Mesenchymal stem cell (in vitro differentiated cells and primary cell): ENCODE data around the gene BLID.

Experiments
- DNase-seq: peaks from one replicate; pipeline ENCODE4 v3.0.0-alpha.2; 2013
- H2AFZ ChIP-seq: one replicate; pipeline ENCODE4 v1.6.1; 2013; ENCODE audit warnings: low read depth, mild to moderate bottlenecking, control low read depth, inconsistent platforms, low read length, moderate library complexity
- H2AK5ac ChIP-seq: 2 replicates; pipeline ENCODE4 v1.6.1; 2013; ENCODE audit warnings: low read length, moderate library complexity, mild to moderate bottlenecking, inconsistent platforms; ENCODE audit not compliant: severe bottlenecking
- H2BK120ac ChIP-seq: one replicate; pipeline ENCODE4 v1.6.1; 2013; ENCODE audit warnings: low read depth, mild to moderate bottlenecking, inconsistent platforms, low read length, moderate library complexity
- H2BK12ac ChIP-seq, 2 experiments: one replicate each; pipeline ENCODE4 v1.6.1; 2013; ENCODE audit warnings: inconsistent platforms in 2 of 2, low read length in 2 of 2, mild to moderate bottlenecking in 2 of 2, moderate library complexity in 2 of 2, control low read depth in 1 of 2
- H2BK15ac ChIP-seq: one replicate; pipeline ENCODE4 v1.6.1; 2013; ENCODE audit warnings: mild to moderate bottlenecking, low read depth, inconsistent platforms; ENCODE audit not compliant: poor library complexity, severe bottlenecking
- H2BK5ac ChIP-seq: 2 replicates; pipeline ENCODE4 v1.6.1; 2013; ENCODE audit warnings: low read depth, mild to moderate bottlenecking, low read length, control low read depth, inconsistent platforms; ENCODE audit not compliant: poor library complexity, severe bottlenecking
- H3K14ac ChIP-seq, 2 experiments: one replicate each; pipeline ENCODE4 v1.6.1; 2013; ENCODE audit warnings: inconsistent platforms in 2 of 2, low read length in 2 of 2, control low read depth in 1 of 2, mild to moderate bottlenecking in 1 of 2, moderate library complexity in 1 of 2
- H3K18ac ChIP-seq, 2 experiments: one replicate each; pipeline ENCODE4 v1.6.1; 2013; ENCODE audit warnings: inconsistent platforms in 2 of 2, low read length in 2 of 2, control low read depth in 1 of 2, low read depth in 1 of 2, mild to moderate bottlenecking in 1 of 2
- H3K23ac ChIP-seq, 2 experiments: one replicate each; pipeline ENCODE4 v1.6.1; 2013; ENCODE audit warnings: inconsistent platforms in 2 of 2, low read length in 2 of 2, mild to moderate bottlenecking in 2 of 2, moderate library complexity in 2 of 2, control low read depth in 1 of 2
- H3K27ac ChIP-seq: 2 replicates; pipeline ENCODE4 v1.5.1; 2013; ENCODE audit warnings: mild to moderate bottlenecking, moderate library complexity, low read length, control low read depth, inconsistent platforms; ENCODE audit not compliant: poor library complexity, severe bottlenecking
- H3K27me3 ChIP-seq, 2 experiments: 2 replicates each; pipeline versions ENCODE4 v1.6.1 to v1.7.0; 2013; ENCODE audit warnings: low read length in 2 of 2, mild to moderate bottlenecking in 2 of 2, moderate library complexity in 2 of 2, control low read depth in 1 of 2, inconsistent platforms in 1 of 2; ENCODE audit not compliant: control insufficient read depth in 1 of 2, insufficient read depth in 1 of 2
- H3K36me3 ChIP-seq, 2 experiments: 2 replicates each; pipeline versions ENCODE4 v1.6.1 to v1.7.0; 2013; ENCODE audit warnings: low read length in 2 of 2, control low read depth in 1 of 2, inconsistent platforms in 1 of 2, low read depth in 1 of 2, mild to moderate bottlenecking in 1 of 2; ENCODE audit not compliant: insufficient read depth in 2 of 2, control insufficient read depth in 1 of 2
- H3K4ac ChIP-seq, 2 experiments: one replicate each; pipeline ENCODE4 v1.6.1; 2013; ENCODE audit warnings: inconsistent platforms in 2 of 2, low read length in 2 of 2, mild to moderate bottlenecking in 2 of 2, moderate library complexity in 2 of 2, control low read depth in 1 of 2, low read depth in 1 of 2
- H3K4me1 ChIP-seq: 2 replicates; pipeline ENCODE4 v1.6.1; 2013; ENCODE audit warnings: low read depth, low read length, control low read depth; ENCODE audit not compliant: control insufficient read depth, insufficient read depth
- H3K4me2 ChIP-seq: 2 replicates; pipeline ENCODE4 v1.6.1; 2013; ENCODE audit warnings: low read length, mild to moderate bottlenecking, inconsistent platforms; ENCODE audit not compliant: poor library complexity, severe bottlenecking
- H3K4me3 ChIP-seq, 2 experiments: 2 replicates each; pipeline versions ENCODE4 v1.5.1 to v1.7.0; 2013; ENCODE audit warnings: low read length in 2 of 2, mild to moderate bottlenecking in 2 of 2, control low read depth in 1 of 2, low read depth in 1 of 2; ENCODE audit not compliant: insufficient read depth in 1 of 2
- H3K79me1 ChIP-seq: replicated peaks from 2 replicates; pipeline ENCODE4 v1.6.1; 2013; ENCODE audit warnings: mild to moderate bottlenecking, control low read depth, low read length, inconsistent platforms; ENCODE audit not compliant: poor library complexity, severe bottlenecking
- H3K9ac ChIP-seq: 2 replicates; pipeline ENCODE4 v1.7.0; 2013; ENCODE audit warnings: mild to moderate bottlenecking, low read length, moderate library complexity
- H3K9me3 ChIP-seq: 2 replicates; pipeline ENCODE4 v1.7.0; 2013; ENCODE audit warnings: mild to moderate bottlenecking, low read length; ENCODE audit not compliant: control insufficient read depth
- H4K8ac ChIP-seq: one replicate; pipeline ENCODE4 v1.6.1; 2013; ENCODE audit warnings: inconsistent platforms, mild to moderate bottlenecking, low read length, moderate library complexity
- H4K91ac ChIP-seq: one replicate; pipeline ENCODE4 v1.6.1; 2013; ENCODE audit warnings: mild to moderate bottlenecking, low read length, inconsistent platforms
- WGBS: methylation state at CpG from one replicate; pipeline ENCODE4 v1.1.7; 2013; ENCODE audit warnings: mixed read lengths; 5-methylcytosine and 5-hydroxymethylcytosine counted together

BLID gene

DNA sequence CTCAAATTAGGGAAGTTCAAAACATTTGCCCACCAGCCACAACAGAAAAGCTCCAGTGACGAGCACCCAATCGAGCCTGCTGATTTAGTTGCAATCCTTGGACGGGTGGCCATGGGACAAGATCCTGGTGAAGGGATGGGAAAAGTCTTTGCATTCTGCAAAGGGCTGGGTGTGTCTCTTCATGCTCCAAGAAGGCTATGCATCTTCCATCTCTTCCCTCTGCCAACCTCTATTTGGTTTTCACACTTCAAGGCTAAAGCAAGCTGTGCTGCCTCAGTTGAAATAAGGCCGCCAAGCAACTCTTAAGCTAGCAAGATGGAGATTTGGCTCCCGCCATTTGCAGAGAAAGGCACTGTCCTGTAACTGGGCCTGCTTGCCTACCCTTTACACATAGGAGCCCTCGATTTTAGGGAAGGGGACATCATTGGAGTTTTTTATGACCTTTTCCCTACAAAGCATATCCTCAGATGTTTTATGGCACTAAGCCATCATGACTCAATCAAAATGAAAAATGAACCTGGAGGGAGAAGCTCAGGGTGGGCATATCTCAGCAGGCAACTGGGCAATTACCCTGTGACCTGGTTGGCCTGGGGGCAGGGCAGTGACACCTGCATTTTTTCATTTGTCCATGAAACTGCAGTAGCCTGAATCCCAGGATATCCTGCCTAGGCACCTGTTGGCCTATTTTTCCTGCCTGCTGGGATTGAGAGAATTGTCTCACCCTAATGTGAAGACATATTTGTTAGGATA, 45.0 kb upstream of the BLID start:
- Histone ChIP-seq H3K4me3 (no peak overlapping the region), H2BK120ac (no peak overlapping the region), H3K18ac (peak overlapping the region in 1 of 2 experiments; percentile 33), H3K4ac (no peak overlapping the region), H3K9me3 (no peaks in the 10 kb centered on the region), H3K79me1 (no peaks in the 10 kb centered on the region), H3K23ac (no peak overlapping the region), H3K9ac (peak overlapping the region; percentile 20), H3K27me3 (no peaks in the 10 kb centered on the region), H4K8ac (no peak overlapping the region), H3K14ac (no peak overlapping the region), H2AK5ac (peak overlapping the region; percentile 79), H3K4me2 (no peak overlapping the region), H3K36me3 (peaks cover 4 to 35% of the 10 kb centered on the region in 2 experiments), H4K91ac (no peak overlapping the region), H2AFZ (no peak overlapping the region), H3K27ac (peak overlapping the region; percentile 15), H2BK5ac (no peak overlapping the region), H2BK15ac (no peak overlapping the region), H3K4me1 (peaks cover 10% of the 10 kb centered on the region), H2BK12ac (peak overlapping the region in 1 of 2 experiments; percentile 47)
- WGBS, result 90% methylated on average over 4 of the region's 6 CpGs
- no peak for DNase-seq

DNA sequence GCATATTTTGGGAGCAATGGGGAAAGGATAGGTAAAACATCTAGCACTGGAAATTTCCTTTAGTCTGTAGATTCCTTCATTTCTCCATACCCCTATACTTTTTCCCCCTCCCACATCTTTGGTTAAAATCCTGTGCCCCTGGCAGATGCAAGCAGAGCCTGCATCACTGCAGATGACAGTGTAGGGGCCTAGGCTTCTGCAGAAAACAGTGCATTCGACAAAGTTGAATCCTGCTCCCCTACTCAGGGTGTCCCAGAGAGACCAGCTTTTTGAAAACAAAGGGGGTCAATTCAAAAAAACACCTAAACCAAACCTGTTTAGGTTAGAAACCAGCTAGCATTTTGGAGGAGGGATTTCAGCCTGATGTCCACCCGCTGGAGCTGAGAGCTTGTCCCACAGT, 43.8 kb upstream of the BLID start:
- no peaks in the 10 kb centered on the region for H3K27me3 ChIP-seq
- H2AK5ac ChIP-seq, result peak overlapping the region; percentile 38
- no peak overlapping the region for H2AFZ ChIP-seq
- H2BK5ac ChIP-seq, result no peak overlapping the region
- H3K18ac ChIP-seq, result peak overlapping the region in 1 of 2 experiments; percentile 81
- no peak overlapping the region for H2BK15ac ChIP-seq
- peak overlapping the region in 1 of 2 experiments; percentile 68 for H3K4me3 ChIP-seq
- H4K91ac ChIP-seq, result no peak overlapping the region
- DNase-seq, result no peak
- H4K8ac ChIP-seq, result no peak overlapping the region
- H3K9me3 ChIP-seq, result no peaks in the 10 kb centered on the region
- no peaks in the 10 kb centered on the region for H3K79me1 ChIP-seq
- H2BK12ac ChIP-seq, result no peak overlapping the region
- H3K4ac ChIP-seq, result peak overlapping the region in 1 of 2 experiments; percentile 17
- no peak overlapping the region for H3K14ac ChIP-seq
- peak overlapping the region; percentile 94 for H3K9ac ChIP-seq
- H2BK120ac ChIP-seq, result no peak overlapping the region
- H3K27ac ChIP-seq, result peak overlapping the region; percentile 0
- WGBS, result 100% methylated on average over 1 of the region's 2 CpGs
- H3K4me2 ChIP-seq, result no peak overlapping the region
- H3K4me1 ChIP-seq, result peaks cover 10% of the 10 kb centered on the region
- no peak overlapping the region for H3K23ac ChIP-seq
- H3K36me3 ChIP-seq, result peaks cover 4 to 28% of the 10 kb centered on the region in 2 experiments

GRCh38 chr11:122159173-122159721, 43.2 kb upstream of the BLID start:
- Histone ChIP-seq H3K4ac (peak overlapping the region in 1 of 2 experiments; percentile 36), H4K8ac (peak overlapping the region; percentile 62)
- WGBS, result 85% methylated on average over 10 of the region's 12 CpGs

DNA sequence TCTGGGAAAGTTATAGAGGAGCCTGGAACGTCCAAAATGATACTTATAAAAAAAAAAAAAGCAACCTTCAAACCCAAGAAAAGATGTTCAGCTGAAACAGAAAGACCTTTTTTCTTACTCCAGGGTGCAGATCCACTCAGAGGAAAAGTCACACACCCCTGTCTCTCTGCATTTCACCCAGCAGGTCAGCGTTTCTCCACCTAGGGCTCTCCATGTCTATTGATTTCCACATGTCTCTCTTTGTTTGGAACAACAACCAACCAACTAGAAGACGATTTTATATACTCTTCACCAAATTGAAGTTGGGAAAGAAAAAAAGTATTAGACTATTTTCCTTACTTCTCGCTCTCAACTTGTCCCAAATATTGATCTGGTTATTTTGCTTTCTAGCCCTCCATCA, 42.2 kb upstream of the BLID start:
- H3K4me1 ChIP-seq, result peaks cover 10% of the 10 kb centered on the region
- no peak overlapping the region for H2AK5ac ChIP-seq
- no peak overlapping the region for H2BK5ac ChIP-seq
- H2BK120ac ChIP-seq, result no peak overlapping the region
- no peak overlapping the region for H4K91ac ChIP-seq
- H3K36me3 ChIP-seq, result peaks cover 4 to 31% of the 10 kb centered on the region in 2 experiments
- no peaks in the 10 kb centered on the region for H3K9me3 ChIP-seq
- no peaks in the 10 kb centered on the region for H3K79me1 ChIP-seq
- H3K18ac ChIP-seq, result peak overlapping the region in 1 of 2 experiments; percentile 37
- DNase-seq, result no peak
- H3K27ac ChIP-seq, result peak overlapping the region; percentile 61
- no peak overlapping the region for H2BK15ac ChIP-seq
- peak overlapping the region in 1 of 2 experiments; percentile 86 for H2BK12ac ChIP-seq
- no peaks in the 10 kb centered on the region for H3K27me3 ChIP-seq
- 78% methylated on average over 4 of the region's 4 CpGs for WGBS
- peak overlapping the region in 1 of 2 experiments; percentile 68 for H3K4me3 ChIP-seq
- no peak overlapping the region for H3K23ac ChIP-seq
- H4K8ac ChIP-seq, result no peak overlapping the region
- H3K4ac ChIP-seq, result no peak overlapping the region
- peak overlapping the region; percentile 30 for H3K4me2 ChIP-seq
- H3K9ac ChIP-seq, result peak overlapping the region; percentile 94
- no peak overlapping the region for H2AFZ ChIP-seq
- H3K14ac ChIP-seq, result no peak overlapping the region

More at GRCh38 chr11:122159173-122159721, 43.2 kb upstream of the BLID start:
- peak overlapping the region in 1 of 2 experiments; percentile 68 for H3K4me3 ChIP-seq
- peak overlapping the region; percentile 63 for H4K91ac ChIP-seq
- peak overlapping the region; percentile 30 for H3K4me2 ChIP-seq
- H3K27ac ChIP-seq, result peak overlapping the region; percentile 55
- H3K4me1 ChIP-seq, result peaks cover 10% of the 10 kb centered on the region
- H2AK5ac ChIP-seq, result no peak overlapping the region
- H3K9ac ChIP-seq, result peak overlapping the region; percentile 94
- H2AFZ ChIP-seq, result no peak overlapping the region
- no peaks in the 10 kb centered on the region for H3K79me1 ChIP-seq
- H3K36me3 ChIP-seq, result peaks cover 4 to 28% of the 10 kb centered on the region in 2 experiments
- H2BK120ac ChIP-seq, result peak overlapping the region; percentile 15
- no peak overlapping the region for H3K23ac ChIP-seq
- DNase-seq, result peak; percentile 66
- H2BK15ac ChIP-seq, result no peak overlapping the region
- no peak overlapping the region for H3K14ac ChIP-seq
- H3K18ac ChIP-seq, result peak overlapping the region; percentile 44 to 46
- no peaks in the 10 kb centered on the region for H3K9me3 ChIP-seq
- H2BK5ac ChIP-seq, result no peak overlapping the region
- peak overlapping the region in 1 of 2 experiments; percentile 57 for H2BK12ac ChIP-seq
- no peaks in the 10 kb centered on the region for H3K27me3 ChIP-seq
